Aorta (tissue), 5 donors: ENCODE measurements around the gene LDAH. TPM values are rescaled to one million over a fixed set of nuclear protein-coding genes. Genes with fewer than 3 reads are reported as not detected.

Source experiments
- ATAC-seq: fragments of 200-7000 bp; cut with Tn5 transposase; one replicate; pipeline ENCODE4 v1.9.1; 2022; ENCODE audit warnings: moderate library complexity; ENCODE audit not compliant: low FRiP score
- DNase-seq, 2 donors: peaks; one replicate each; pipeline ENCODE4 v3.0.0-alpha.2; 2020
- H3K27ac ChIP-seq, 2 donors: one replicate each; pipeline ENCODE4 v1.5.1; 2013; ENCODE audit warnings: low read length in 2 of 2, mild to moderate bottlenecking in 2 of 2, moderate library complexity in 2 of 2, control low read depth in 1 of 2, inconsistent platforms in 1 of 2, low read depth in 1 of 2
- H3K27me3 ChIP-seq, 2 donors: one replicate each; pipeline ENCODE4 v1.6.1; 2013; ENCODE audit warnings: control low read depth in 1 of 2, low read length in 1 of 2, mild to moderate bottlenecking in 1 of 2, moderate library complexity in 1 of 2; ENCODE audit not compliant: insufficient read depth in 2 of 2, control insufficient read depth in 1 of 2
- H3K36me3 ChIP-seq, 2 donors: one replicate each; pipeline ENCODE4 v1.6.1; 2013; ENCODE audit warnings: control low read depth in 1 of 2, low read length in 1 of 2, mild to moderate bottlenecking in 1 of 2; ENCODE audit not compliant: insufficient read depth in 2 of 2, control insufficient read depth in 1 of 2
- H3K4me1 ChIP-seq, 2 donors: one replicate each; pipeline ENCODE4 v1.6.1; 2013; ENCODE audit warnings: low read length in 2 of 2, control low read depth in 1 of 2, mild to moderate bottlenecking in 1 of 2, moderate library complexity in 1 of 2; ENCODE audit not compliant: insufficient read depth in 2 of 2, control insufficient read depth in 1 of 2
- H3K4me3 ChIP-seq, 2 donors: one replicate each; pipeline ENCODE4 v1.5.1; 2013; ENCODE audit warnings: low read length in 2 of 2, control low read depth in 1 of 2, mild to moderate bottlenecking in 1 of 2
- H3K9me3 ChIP-seq: one replicate; pipeline ENCODE4 v1.6.1; 2013; ENCODE audit warnings: mild to moderate bottlenecking, low read length; ENCODE audit not compliant: control insufficient read depth
- WGBS, 2 donors: extraction: QIAGEN DNeasy Blood & Tissue Kit; methylation state at CpG; one replicate each; pipeline ENCODE4 v1.1.7; 2013; 5-methylcytosine and 5-hydroxymethylcytosine counted together
- intact Hi-C, 2 donors: fragments of 100-400 bp; cut with DNase I; formaldehyde crosslinking; loops; one replicate each; pipeline versions ENCODE4 v1.14.2 to v1.15.0; 2022
- polyA plus RNA-seq, 2 donors: library from polyadenylated mRNA; stranded (reverse); fragments of 200-250 nt; gene quantifications; one replicate each; pipeline ENCODE4 v1.2.3, GENCODE V29; 2013
- total RNA-seq, 2 donors: library from RNA; stranded (reverse); fragmentation: NEBNext Ultra II Directional; extraction: Animal tissue kit (Norgen Biotek cat#: 25700); gene quantifications; one replicate each; pipeline ENCODE4 v1.2.1, GENCODE V29; 2021
- donor health status: healthy with polysubstance abuse.
- donor health status: Bipolar disorder and iron deficiency.
- donor health status: DM: no; HTN: no; CAD: no.
- donor health status: DM: no; HTN: no; CAD: no.
- donor health status: DM: yes; HTN: yes; CAD: no.

LDAH gene
- total and polyA plus RNA-seq, 4 donors: 6.5 to 18.3 (median 10.3) TPM

DNA sequence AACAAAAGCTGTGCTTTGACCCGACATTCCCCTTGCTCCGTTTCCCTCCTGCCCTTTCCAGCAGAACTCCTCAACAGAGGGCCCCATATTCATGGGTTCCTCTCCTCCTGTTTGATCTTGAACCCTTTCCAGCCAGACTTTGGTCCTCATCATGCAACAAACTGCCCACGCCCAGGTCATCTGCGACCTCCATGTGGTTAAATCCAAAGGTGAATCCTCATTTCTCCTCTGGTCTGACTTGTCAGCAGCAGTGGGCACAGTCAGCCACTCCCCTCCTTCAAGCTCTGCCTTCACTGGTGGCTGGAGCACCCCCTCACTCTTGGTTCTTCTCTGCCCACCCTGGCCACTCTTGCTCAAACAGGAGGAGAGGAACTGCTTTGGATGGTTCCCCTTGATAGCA, 174.7 kb downstream of the LDAH start:
- no peaks in the 10 kb centered on the region for H3K27me3 ChIP-seq
- no peaks in the 10 kb centered on the region for H3K9me3 ChIP-seq
- H3K36me3 ChIP-seq: peaks cover 0 to 3% of the 10 kb centered on the region in 2 donors
- no peaks in the 10 kb centered on the region for H3K4me1 ChIP-seq
- peak overlapping the region in 1 of 2 donors; percentile 11 for H3K27ac ChIP-seq
- 88 to 90% methylated on average over 4 of the region's 4 CpGs for WGBS, 2 donors
- ATAC-seq (no peak), DNase-seq (peak in 1 of 2 donors; percentile 33)
- no peak overlapping the region for H3K4me3 ChIP-seq
- intact Hi-C loops: no loop called here

DNA sequence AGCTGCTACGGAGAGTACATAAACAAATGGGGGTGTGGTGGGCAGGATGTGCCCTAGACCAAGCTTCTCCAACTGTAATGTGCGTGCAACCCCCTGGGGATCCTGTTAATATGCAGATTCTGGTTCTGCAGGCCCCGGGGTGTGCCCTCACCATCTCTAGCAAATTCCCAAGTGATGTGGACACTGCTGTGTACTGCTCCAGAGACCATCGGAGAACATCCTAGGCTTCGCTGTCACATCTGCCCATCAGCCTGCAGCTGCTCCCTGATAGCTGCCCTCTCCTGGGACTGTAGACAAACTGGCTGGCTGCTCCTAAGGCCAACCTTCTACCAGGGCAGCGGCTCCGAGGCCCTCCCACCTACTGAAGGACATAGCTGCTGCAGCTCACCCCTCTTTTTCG, 175.2 kb downstream of the LDAH start:
- Histone ChIP-seq H3K27me3 (no peaks in the 10 kb centered on the region), H3K36me3 (peaks cover 0 to 3% of the 10 kb centered on the region in 2 donors), H3K9me3 (no peaks in the 10 kb centered on the region), H3K4me1 (no peaks in the 10 kb centered on the region), H3K4me3 (no peak overlapping the region), H3K27ac (peak overlapping the region in 1 of 2 donors; percentile 14)
- ATAC-seq: no peak
- peak in 1 of 2 donors; percentile 66 for DNase-seq
- 82 to 85% methylated on average over 8 of the region's 8 CpGs for WGBS, 2 donors
- intact Hi-C loops: no loop called here

DNA sequence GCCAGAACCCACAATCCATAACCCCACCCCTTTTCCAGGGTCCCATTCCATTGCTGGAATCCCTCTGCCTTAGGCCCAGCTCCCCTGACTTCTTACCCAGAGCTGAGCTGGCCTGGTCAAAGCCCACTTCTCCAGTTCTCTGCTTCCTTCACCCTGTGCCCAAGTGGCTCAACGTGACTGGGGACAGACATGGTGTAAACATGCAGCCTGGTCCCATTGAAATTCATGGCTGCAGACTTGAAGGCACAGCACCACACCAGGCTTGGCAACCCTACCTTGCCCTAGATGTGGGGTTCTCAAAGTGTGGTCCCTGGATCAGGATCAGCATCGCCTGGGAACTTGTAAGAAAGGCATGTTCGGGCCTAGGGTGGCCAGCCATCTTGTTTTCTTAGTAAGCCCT, 175.7 kb downstream of the LDAH start:
- no peaks in the 10 kb centered on the region for H3K4me1 ChIP-seq

DNA sequence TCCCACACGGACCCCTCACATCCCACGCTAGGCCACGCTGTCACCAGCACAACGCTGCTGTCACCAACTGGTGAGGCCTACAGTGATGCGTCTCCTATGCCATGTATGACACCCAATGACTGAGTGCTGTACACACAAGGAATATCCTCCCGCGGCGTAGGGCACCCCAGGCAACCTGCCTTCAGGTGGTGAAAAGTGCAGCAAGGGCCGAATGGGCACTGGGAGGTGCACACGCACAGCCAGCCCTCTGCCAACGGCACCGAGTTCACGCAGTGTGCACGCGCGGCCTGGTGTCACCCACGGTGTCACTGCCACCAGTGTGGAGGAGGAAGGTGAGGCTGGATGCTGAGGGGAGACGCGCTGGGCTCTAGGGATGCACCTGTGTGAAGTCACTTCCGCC, 176.5 kb downstream of the LDAH start:
- Histone ChIP-seq H3K4me3 (no peak overlapping the region), H3K27ac (no peak overlapping the region), H3K4me1 (no peaks in the 10 kb centered on the region), H3K27me3 (no peaks in the 10 kb centered on the region), H3K9me3 (no peaks in the 10 kb centered on the region), H3K36me3 (peaks cover 0 to 3% of the 10 kb centered on the region in 2 donors)
- intact Hi-C loops: no loop called here
- ATAC-seq: no peak
- WGBS, 2 donors: 93 to 95% methylated on average over 20 of the region's 20 CpGs
- DNase-seq: peak in 1 of 2 donors; percentile 69

More for the DNA sequence above, 175.7 kb downstream of the LDAH start:
- intact Hi-C loops: no loop called here
- ATAC-seq (no peak), DNase-seq (peak in 1 of 2 donors; percentile 44)
- no peak overlapping the region for H3K4me3 ChIP-seq
- 80 to 84% methylated on average over 3 of the region's 3 CpGs for WGBS, 2 donors
- H3K27me3 ChIP-seq: no peaks in the 10 kb centered on the region
- no peak overlapping the region for H3K27ac ChIP-seq
- H3K9me3 ChIP-seq: no peaks in the 10 kb centered on the region
- H3K36me3 ChIP-seq: peaks cover 0 to 3% of the 10 kb centered on the region in 2 donors

DNA sequence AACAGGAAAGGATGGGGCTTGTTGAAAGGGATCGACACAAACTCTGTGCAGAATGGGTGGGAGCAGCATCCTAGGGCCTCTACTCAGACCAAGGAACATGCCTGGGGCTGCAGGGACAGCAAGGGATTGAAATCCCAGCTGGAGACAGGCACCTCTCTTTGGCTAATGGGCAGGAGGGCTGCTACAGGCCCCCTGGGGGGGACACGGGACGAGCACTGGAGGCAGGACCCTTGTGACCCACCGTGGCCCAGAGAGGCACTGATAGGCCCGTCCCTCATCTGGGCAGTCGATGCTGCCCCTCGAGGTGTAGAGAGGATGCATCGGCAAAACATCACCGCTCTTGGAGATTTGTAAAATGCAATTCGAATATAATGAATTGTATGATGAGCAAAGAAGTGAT, 177.1 kb downstream of the LDAH start:
- 85 to 86% methylated on average over 10 of the region's 10 CpGs for WGBS, 2 donors
- no peaks in the 10 kb centered on the region for H3K9me3 ChIP-seq
- no peaks in the 10 kb centered on the region for H3K4me1 ChIP-seq
- ATAC-seq (no peak), DNase-seq (peak in 1 of 2 donors; percentile 49)
- intact Hi-C loops: no loop called here
- H3K36me3 ChIP-seq: peaks cover 0 to 3% of the 10 kb centered on the region in 2 donors
- no peak overlapping the region for H3K27ac ChIP-seq
- H3K27me3 ChIP-seq: no peaks in the 10 kb centered on the region
- H3K4me3 ChIP-seq: no peak overlapping the region

DNA sequence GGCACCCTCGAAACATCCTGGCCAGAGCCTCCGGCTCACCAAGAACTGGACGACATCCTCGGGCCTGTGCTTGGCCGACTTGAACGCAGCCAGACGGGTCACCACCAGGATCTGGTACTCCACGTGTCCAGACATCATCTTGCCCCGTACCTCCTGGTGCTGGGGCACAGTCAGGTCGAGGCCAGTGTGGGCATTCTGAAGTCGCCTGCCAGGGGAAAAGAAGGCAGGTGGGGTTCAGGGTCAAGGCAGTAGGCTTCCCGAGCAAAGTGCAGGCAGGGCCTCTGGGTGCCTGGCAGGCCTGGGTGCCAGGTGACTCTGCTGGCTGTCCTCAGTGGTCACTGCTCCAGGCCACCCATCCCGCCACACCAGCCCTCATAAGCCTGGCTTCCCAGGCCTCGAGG, 177.6 kb downstream of the LDAH start:
- intact Hi-C loops: no loop called here
- H3K4me3 ChIP-seq: no peak overlapping the region
- ATAC-seq (no peak), DNase-seq (peak in 1 of 2 donors; percentile 70)
- H3K27me3 ChIP-seq: no peaks in the 10 kb centered on the region
- 89 to 93% methylated on average over 14 of the region's 14 CpGs for WGBS, 2 donors
- no peaks in the 10 kb centered on the region for H3K4me1 ChIP-seq
- no peaks in the 10 kb centered on the region for H3K9me3 ChIP-seq
- peaks cover 0 to 3% of the 10 kb centered on the region in 2 donors for H3K36me3 ChIP-seq
- H3K27ac ChIP-seq: no peak overlapping the region

DNA sequence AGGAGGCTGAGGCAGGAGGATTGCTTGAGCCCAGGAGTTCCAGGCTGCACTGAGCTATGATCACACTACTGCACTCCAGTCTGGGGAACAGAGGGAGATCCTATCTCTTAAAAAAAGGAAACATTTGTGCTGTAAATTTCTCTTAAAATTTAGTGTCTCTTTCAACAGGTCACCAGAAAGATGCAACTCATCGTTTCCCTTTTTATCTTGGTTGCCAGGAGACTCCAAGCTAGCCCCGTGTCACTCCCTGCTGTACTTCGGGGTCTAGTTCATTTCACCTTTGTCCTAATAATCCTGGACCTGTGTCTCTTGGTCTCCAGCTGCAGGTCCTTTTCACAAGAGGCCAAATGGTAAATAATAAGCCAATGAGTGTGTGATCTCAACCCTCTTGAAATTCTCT, 179.1 kb downstream of the LDAH start:
- DNase-seq: no peak
- Histone ChIP-seq H3K9me3 (no peaks in the 10 kb centered on the region), H3K27me3 (no peaks in the 10 kb centered on the region), H3K36me3 (peaks cover 0 to 3% of the 10 kb centered on the region in 2 donors), H3K4me3 (no peak overlapping the region), H3K4me1 (no peaks in the 10 kb centered on the region), H3K27ac (peak overlapping the region in 1 of 2 donors; percentile 0)
- 82 to 89% methylated on average over 3 of the region's 3 CpGs for WGBS, 2 donors
- intact Hi-C loops: loop anchor here (2.0 to 5.0 kb wide), 3 partner anchors 205 to 292 kb away; partner anchors contain the start of gene PUM2 (in 1 of the 2)
- ATAC-seq: no peak

DNA sequence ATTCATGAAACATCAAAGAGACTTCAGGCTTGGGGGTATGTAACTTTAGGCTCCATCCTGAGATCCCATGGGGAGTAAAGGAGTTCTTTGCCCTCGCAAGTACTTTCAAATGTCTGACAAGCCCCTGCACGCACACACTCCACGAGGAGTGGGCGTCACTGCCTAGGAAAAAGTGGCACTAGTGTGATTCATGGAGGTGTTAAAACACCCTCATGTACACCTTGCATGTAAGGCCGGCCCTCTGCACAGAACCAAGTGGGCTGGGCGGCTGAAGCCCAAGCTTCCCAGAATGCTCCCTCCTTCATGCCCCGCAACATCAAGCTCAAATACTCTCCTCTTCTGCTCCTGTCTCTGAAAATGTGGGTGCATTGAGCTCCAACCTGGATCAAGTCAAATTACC, 179.8 kb downstream of the LDAH start:
- H3K4me1 ChIP-seq: no peaks in the 10 kb centered on the region
- H3K27ac ChIP-seq: no peak overlapping the region
- intact Hi-C loops: loop anchor here (2.0 to 5.0 kb wide), 3 partner anchors 204 to 291 kb away; partner anchors contain the start of gene PUM2 (in 1 of the 2)
- no peak for ATAC-seq
- peak in 1 of 2 donors; percentile 53 for DNase-seq
- no peak overlapping the region for H3K4me3 ChIP-seq
- no peaks in the 10 kb centered on the region for H3K9me3 ChIP-seq
- WGBS, 2 donors: 84 to 91% methylated on average over 7 of the region's 7 CpGs
- H3K27me3 ChIP-seq: no peaks in the 10 kb centered on the region
- peaks cover 0 to 3% of the 10 kb centered on the region in 2 donors for H3K36me3 ChIP-seq
